Coronary artery (tissue), 2 donors: Measurements from ENCODE around the gene NDUFB1.

Experiments
- DNase-seq: peaks from one replicate; pipeline ENCODE4 v3.0.0-alpha.2; 2017; ENCODE audit warnings: low spot score
- H3K27ac ChIP-seq, 2 donors: fragments of 200-600 bp; sonication (generic); one replicate each; pipeline ENCODE4 v1.5.1; 2016 to 2019
- H3K4me3 ChIP-seq: fragments of 200-600 bp; sonication (generic); 2 replicates; pipeline ENCODE4 v1.5.1; 2016; ENCODE audit warnings: mild to moderate bottlenecking, moderate library complexity
- CTCF ChIP-seq: fragments of 200-600 bp; sonication (generic); IDR thresholded peaks from one replicate; pipeline ENCODE4 v1.5.1; 2019; ENCODE audit warnings: antibody characterized with exemption

Gene NDUFB1

GRCh38 chr14:92099802-92100201 is 21.7 kb downstream of the NDUFB1 start:
- DNase-seq = no peak
- TF ChIP-seq CTCF = no peak
- Histone ChIP-seq H3K4me3 (no peak overlapping the region), H3K27ac (no peak overlapping the region)

GRCh38 chr14:92093320-92093719 is 28.2 kb downstream of the NDUFB1 start:
- Histone ChIP-seq H3K4me3 (no peak overlapping the region), H3K27ac (no peak overlapping the region)
- no peak for DNase-seq
- no peak for TF ChIP-seq CTCF

- DNase-seq = no peak
- Histone ChIP-seq H3K4me3 (no peak overlapping the region), H3K27ac (no peak overlapping the region)
- TF ChIP-seq CTCF = no peak
These were observed 33.0 kb downstream of the NDUFB1 start for GRCh38 chr14:92088494-92088893.

GRCh38 chr14:92074555-92074954 is 47.0 kb downstream of the NDUFB1 start:
- Histone ChIP-seq H3K27ac (no peak overlapping the region), H3K4me3 (no peak overlapping the region)
- no peak for DNase-seq
- no peak for TF ChIP-seq CTCF
